ENCODE data around the gene COX4I2.

The COX4I2 gene

GRCh38 chr20:31691646-31692275, 54.0 kb downstream of the COX4I2 start:
- no peak overlapping the region; the same call in 1 of the 2 replicates for H3K27ac ChIP-seq
- TF ChIP-seq CTCF (IDR thresholded peaks at IDR 0.05) (no peak), ZFX (IDR thresholded peaks at IDR 0.05; ENCODE audit: borderline replicate concordance) (no peak)

- TF ChIP-seq CTCF (IDR thresholded peaks at IDR 0.05): no peak
- no peak for TF ChIP-seq ZFX (IDR thresholded peaks at IDR 0.05; ENCODE audit: borderline replicate concordance)
- no peak overlapping the region for H3K27ac ChIP-seq
Measured at GRCh38 chr20:31693402-31693801, 55.7 kb downstream of the COX4I2 start.

- H3K27ac ChIP-seq: no peak overlapping the region
- no peak for TF ChIP-seq ZFX (IDR thresholded peaks at IDR 0.05; ENCODE audit: borderline replicate concordance)
- no peak for TF ChIP-seq CTCF (IDR thresholded peaks at IDR 0.05)
Measured at GRCh38 chr20:31693987-31694661, 56.4 kb downstream of the COX4I2 start.
